ENCODE measurements around the gene JDP2.

Gene JDP2

GRCh38 chr14:75497191-75497590 is 69.4 kb downstream of the JDP2 start:
- no peak for DNase-seq (ENCODE audit: low read depth)
- no peak for TF ChIP-seq CTCF (conservative IDR thresholded peaks at IDR 0.05; ENCODE audit: low read length)
- no peak overlapping the region for H3K4me3 ChIP-seq (ENCODE audit: low read length)

- no peak for DNase-seq (ENCODE audit: low read depth)
- TF ChIP-seq CTCF (conservative IDR thresholded peaks at IDR 0.05; ENCODE audit: low read length) = no peak
- H3K4me3 ChIP-seq (ENCODE audit: low read length) = no peak overlapping the region
These were observed 69.9 kb downstream of the JDP2 start for GRCh38 chr14:75497701-75498100.

- no peak for DNase-seq (ENCODE audit: low read depth)
- H3K4me3 ChIP-seq (ENCODE audit: low read length) = no peak overlapping the region
These were observed 71.5 kb downstream of the JDP2 start for GRCh38 chr14:75499084-75499875.

GRCh38 chr14:75501080-75501479 is 73.3 kb downstream of the JDP2 start:
- no peak for TF ChIP-seq CTCF (conservative IDR thresholded peaks at IDR 0.05; ENCODE audit: low read length)
- DNase-seq (ENCODE audit: low read depth) = no peak
- H3K4me3 ChIP-seq (ENCODE audit: low read length) = no peak overlapping the region

More at GRCh38 chr14:75499084-75499875, 71.5 kb downstream of the JDP2 start:
- no peak for TF ChIP-seq CTCF (conservative IDR thresholded peaks at IDR 0.05; ENCODE audit: low read length)

GRCh38 chr14:75504411-75504810 is 76.6 kb downstream of the JDP2 start:
- no peak for DNase-seq (ENCODE audit: low read depth)
- TF ChIP-seq CTCF (conservative IDR thresholded peaks at IDR 0.05; ENCODE audit: low read length) = no peak
- H3K4me3 ChIP-seq (ENCODE audit: low read length) = no peak overlapping the region

GRCh38 chr14:75506930-75507329 is 79.1 kb downstream of the JDP2 start:
- H3K4me3 ChIP-seq (ENCODE audit: low read length) = no peak overlapping the region
- no peak for TF ChIP-seq CTCF (conservative IDR thresholded peaks at IDR 0.05; ENCODE audit: low read length)
- DNase-seq (ENCODE audit: low read depth) = no peak

GRCh38 chr14:75510547-75510946 is 82.7 kb downstream of the JDP2 start:
- no peak for TF ChIP-seq CTCF (conservative IDR thresholded peaks at IDR 0.05; ENCODE audit: low read length)
- no peak for DNase-seq (ENCODE audit: low read depth)
- no peak overlapping the region for H3K4me3 ChIP-seq (ENCODE audit: low read length)
